Measurements from ENCODE around the gene KCTD14.
"Not testable (repeated sequence)": the region's sequence is repeated elsewhere in the genome, so short reads cannot be mapped to it uniquely, and the experiment has no call there.

Gene KCTD14

GRCh38 chr11:78057462-78058055 is 34.5 kb upstream of the KCTD14 start:
- Mint-ChIP-seq H3K27me3 (no peaks in the 10 kb centered on the region), H3K4me1 (ENCODE audit: low read depth) (no peaks in the 10 kb centered on the region), H3K36me3 (peaks cover 2% of the 10 kb centered on the region), H3K27ac (no peak overlapping the region), H3K9me3 (ENCODE audit: low read depth) (no peaks in the 10 kb centered on the region), H3K4me3 (no peak overlapping the region)

- H3K4me1 Mint-ChIP-seq (ENCODE audit: low read depth) = no peaks in the 10 kb centered on the region
- H3K9me3 Mint-ChIP-seq (ENCODE audit: low read depth) = no peaks in the 10 kb centered on the region
- H3K36me3 Mint-ChIP-seq = peaks cover 2% of the 10 kb centered on the region
- no peaks in the 10 kb centered on the region for H3K27me3 Mint-ChIP-seq
- H3K27ac Mint-ChIP-seq = no peak overlapping the region
- no peak overlapping the region for H3K4me3 Mint-ChIP-seq
Observed at GRCh38 chr11:78056093-78056492, 33.0 kb upstream of the KCTD14 start.

GRCh38 chr11:78054971-78055370 is 31.9 kb upstream of the KCTD14 start:
- Mint-ChIP-seq H3K9me3 (ENCODE audit: low read depth) (no peaks in the 10 kb centered on the region), H3K27ac (no peak overlapping the region), H3K4me3 (no peak overlapping the region), H3K4me1 (ENCODE audit: low read depth) (no peaks in the 10 kb centered on the region), H3K27me3 (no peaks in the 10 kb centered on the region), H3K36me3 (no peaks in the 10 kb centered on the region)

- H3K4me1 Mint-ChIP-seq (ENCODE audit: low read depth) = no peaks in the 10 kb centered on the region
- no peaks in the 10 kb centered on the region for H3K36me3 Mint-ChIP-seq
- H3K9me3 Mint-ChIP-seq (ENCODE audit: low read depth) = no peaks in the 10 kb centered on the region
- no peaks in the 10 kb centered on the region for H3K27me3 Mint-ChIP-seq
- no peak overlapping the region for H3K27ac Mint-ChIP-seq
- H3K4me3 Mint-ChIP-seq = no peak overlapping the region
Observed at GRCh38 chr11:78050964-78051831, 28.1 kb upstream of the KCTD14 start.

- Mint-ChIP-seq H3K36me3 (no peaks in the 10 kb centered on the region), H3K27me3 (no peaks in the 10 kb centered on the region), H3K4me1 (ENCODE audit: low read depth) (peaks cover 6% of the 10 kb centered on the region), H3K9me3 (ENCODE audit: low read depth) (no peaks in the 10 kb centered on the region), H3K27ac (no peak overlapping the region), H3K4me3 (no peak overlapping the region)
Observed at GRCh38 chr11:78049348-78049747, 26.3 kb upstream of the KCTD14 start.

GRCh38 chr11:78048561-78048960 is 25.5 kb upstream of the KCTD14 start:
- Mint-ChIP-seq H3K27ac (no peak overlapping the region), H3K9me3 (ENCODE audit: low read depth) (no peaks in the 10 kb centered on the region), H3K27me3 (no peaks in the 10 kb centered on the region), H3K4me3 (no peak overlapping the region), H3K36me3 (no peaks in the 10 kb centered on the region), H3K4me1 (ENCODE audit: low read depth) (peaks cover 6% of the 10 kb centered on the region)

- Mint-ChIP-seq H3K4me1 (ENCODE audit: low read depth) (peaks cover 6% of the 10 kb centered on the region), H3K27ac (no peak overlapping the region), H3K9me3 (ENCODE audit: low read depth) (no peaks in the 10 kb centered on the region), H3K36me3 (no peaks in the 10 kb centered on the region), H3K27me3 (no peaks in the 10 kb centered on the region), H3K4me3 (no peak overlapping the region)
Observed at GRCh38 chr11:78046486-78046854, 23.4 kb upstream of the KCTD14 start.

- no peaks in the 10 kb centered on the region for H3K36me3 Mint-ChIP-seq
- no peaks in the 10 kb centered on the region for H3K27me3 Mint-ChIP-seq
- peaks cover 6% of the 10 kb centered on the region for H3K4me1 Mint-ChIP-seq (ENCODE audit: low read depth)
- no peaks in the 10 kb centered on the region for H3K9me3 Mint-ChIP-seq (ENCODE audit: low read depth)
- H3K27ac Mint-ChIP-seq = no peak overlapping the region
- H3K4me3 Mint-ChIP-seq = peak overlapping the region; percentile 75
Observed at GRCh38 chr11:78045851-78046485, 22.9 kb upstream of the KCTD14 start.

- Mint-ChIP-seq H3K27ac (no peak overlapping the region), H3K27me3 (no peaks in the 10 kb centered on the region), H3K36me3 (no peaks in the 10 kb centered on the region), H3K9me3 (ENCODE audit: low read depth) (no peaks in the 10 kb centered on the region), H3K4me3 (no peak overlapping the region), H3K4me1 (ENCODE audit: low read depth) (peaks cover 13% of the 10 kb centered on the region)
Observed at GRCh38 chr11:78044706-78045105, 21.6 kb upstream of the KCTD14 start.

GRCh38 chr11:78041843-78042440 is 18.9 kb upstream of the KCTD14 start:
- Mint-ChIP-seq H3K27me3 (no peaks in the 10 kb centered on the region), H3K4me1 (ENCODE audit: low read depth) (peaks cover 16% of the 10 kb centered on the region), H3K36me3 (no peaks in the 10 kb centered on the region), H3K4me3 (no peak overlapping the region), H3K27ac (no peak overlapping the region), H3K9me3 (ENCODE audit: low read depth) (no peaks in the 10 kb centered on the region)

GRCh38 chr11:78041380-78041719 is 18.3 kb upstream of the KCTD14 start:
- not testable (repeated sequence) for H3K27ac Mint-ChIP-seq; H3K4me3 Mint-ChIP-seq; H3K27me3 Mint-ChIP-seq; H3K36me3 Mint-ChIP-seq; H3K9me3 Mint-ChIP-seq (ENCODE audit: low read depth)
- H3K4me1 Mint-ChIP-seq (ENCODE audit: low read depth) = peaks cover 16% of the 10 kb centered on the region

GRCh38 chr11:78040691-78041379 is 17.8 kb upstream of the KCTD14 start:
- Mint-ChIP-seq H3K27me3 (no peaks in the 10 kb centered on the region), H3K9me3 (ENCODE audit: low read depth) (no peaks in the 10 kb centered on the region), H3K4me3 (no peak overlapping the region), H3K36me3 (no peaks in the 10 kb centered on the region), H3K4me1 (ENCODE audit: low read depth) (peaks cover 13% of the 10 kb centered on the region), H3K27ac (no peak overlapping the region)

- H3K4me1 Mint-ChIP-seq (ENCODE audit: low read depth) = peaks cover 10% of the 10 kb centered on the region
- H3K36me3 Mint-ChIP-seq = no peaks in the 10 kb centered on the region
- H3K27ac Mint-ChIP-seq = peak overlapping the region; percentile 90
- no peaks in the 10 kb centered on the region for H3K9me3 Mint-ChIP-seq (ENCODE audit: low read depth)
- peak overlapping the region; percentile 40 for H3K4me3 Mint-ChIP-seq
- H3K27me3 Mint-ChIP-seq = no peaks in the 10 kb centered on the region
Observed at GRCh38 chr11:78039919-78040671, 17.0 kb upstream of the KCTD14 start.

GRCh38 chr11:78039391-78039918 is 16.4 kb upstream of the KCTD14 start:
- H3K4me3 Mint-ChIP-seq = peak overlapping the region; percentile 15
- H3K27me3 Mint-ChIP-seq = no peaks in the 10 kb centered on the region
- no peaks in the 10 kb centered on the region for H3K36me3 Mint-ChIP-seq
- H3K27ac Mint-ChIP-seq = peak overlapping the region; percentile 90
- peaks cover 10% of the 10 kb centered on the region for H3K4me1 Mint-ChIP-seq (ENCODE audit: low read depth)
- H3K9me3 Mint-ChIP-seq (ENCODE audit: low read depth) = no peaks in the 10 kb centered on the region

Measured in activated naive CD8-positive, alpha-beta T cell (primary cell).